GM18505 (cell line): ENCODE measurements around the gene ABCD3.
"Not testable (repeated sequence)": the region's sequence is repeated elsewhere in the genome, so short reads cannot be mapped to it uniquely, and the experiment has no call there.

Experiments
- ATAC-seq: cut with Tn5 transposase; IDR thresholded peaks from one replicate; pipeline ENCODE4 v1.9.1; 2021; ENCODE audit not compliant: unreplicated experiment
- POLR2A ChIP-seq: IDR thresholded peaks from 4 replicates; pipeline ENCODE4 v1.6.1; 2011; ENCODE audit warnings: borderline replicate concordance; ENCODE audit not compliant: insufficient read depth, insufficient read length; ENCODE audit errors: extremely low read depth

The ABCD3 gene

DNA sequence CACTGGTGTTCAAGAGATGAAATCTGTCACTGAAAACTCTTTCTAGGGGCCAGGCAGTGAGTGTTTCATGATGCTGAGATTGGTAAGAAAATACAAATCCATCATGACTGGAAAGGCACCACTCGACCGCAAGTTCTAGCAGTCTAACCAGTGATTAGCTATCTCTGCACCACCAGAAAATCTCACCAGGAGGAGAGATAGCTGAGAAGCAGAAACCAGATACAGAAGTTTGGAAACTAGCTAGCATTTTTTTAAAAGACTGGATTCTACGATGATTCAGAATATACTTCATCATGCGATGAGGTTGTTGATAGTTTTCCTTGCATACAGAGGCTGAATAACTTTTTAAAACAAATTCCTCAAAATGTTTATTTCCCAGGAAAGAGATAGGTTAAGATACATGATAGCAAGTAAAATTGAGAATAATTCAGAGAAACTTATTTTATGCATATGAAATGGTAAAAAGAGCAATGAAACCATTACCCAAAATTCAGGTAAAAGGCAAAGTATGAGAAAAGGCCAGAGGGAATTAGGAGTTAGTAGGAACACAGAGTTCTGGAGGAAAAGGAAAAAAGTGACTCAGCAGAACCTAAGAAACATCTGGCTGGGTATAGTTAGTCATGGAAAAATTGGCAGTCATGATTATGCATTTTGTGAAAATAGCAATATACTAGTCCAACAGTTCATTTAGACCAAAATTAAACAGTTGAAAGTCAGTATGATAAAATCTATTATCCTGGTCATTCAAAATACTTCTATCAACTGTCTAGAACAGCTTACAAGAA lies 126.7 kb downstream of the ABCD3 start:
- ATAC-seq: no peak
- TF ChIP-seq POLR2A: no peak

- no peak for ATAC-seq
- TF ChIP-seq POLR2A: no peak
Measured at GRCh38 chr1:94549706-94550105, 131.5 kb downstream of the ABCD3 start.

DNA sequence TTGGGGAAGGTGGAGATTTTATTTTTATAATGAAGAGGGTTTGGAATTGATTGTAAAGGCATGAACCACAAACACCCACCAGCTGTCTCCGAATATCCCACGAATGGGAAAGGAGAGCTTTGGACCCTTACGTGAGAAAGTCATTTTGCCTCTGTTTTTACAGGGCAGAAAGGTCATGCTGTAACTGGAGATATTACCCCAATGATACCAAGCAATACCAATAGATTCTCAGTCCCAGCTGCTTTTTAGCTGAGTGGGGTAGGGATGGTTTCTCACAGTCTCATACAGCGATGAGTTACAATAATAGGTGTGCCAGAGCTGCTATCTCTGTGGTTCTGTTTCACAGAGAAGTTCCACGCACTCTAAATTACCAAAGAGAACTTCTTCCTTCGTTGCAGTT lies 132.2 kb downstream of the ABCD3 start:
- TF ChIP-seq POLR2A: no peak

DNA sequence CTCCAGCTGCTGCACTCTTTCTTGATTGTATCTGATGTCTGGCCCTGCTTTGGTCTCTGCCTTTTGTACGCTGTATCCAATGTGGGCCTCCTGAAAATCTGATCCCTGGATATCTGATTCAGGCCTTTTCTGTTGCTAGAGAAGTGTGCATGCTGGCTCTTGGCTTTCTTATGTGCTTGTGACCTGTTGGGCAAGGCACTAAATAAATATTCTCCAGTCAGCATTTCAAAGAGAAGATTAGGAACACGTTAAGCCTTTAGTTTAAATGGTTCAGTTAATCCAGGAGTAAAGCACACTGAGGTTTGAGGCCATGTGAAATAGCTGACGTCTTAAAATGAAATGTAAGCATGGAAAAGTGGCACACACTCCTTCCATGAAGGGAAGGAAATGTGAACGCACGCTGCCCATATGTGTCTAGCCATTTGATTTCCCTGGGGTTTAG lies 132.6 kb downstream of the ABCD3 start:
- ATAC-seq: no peak
- no peak for TF ChIP-seq POLR2A

More for the DNA sequence above, 132.2 kb downstream of the ABCD3 start:
- ATAC-seq: no peak

- no peak for ATAC-seq
- TF ChIP-seq POLR2A: no peak
Measured at GRCh38 chr1:94551449-94551848, 133.3 kb downstream of the ABCD3 start.

DNA sequence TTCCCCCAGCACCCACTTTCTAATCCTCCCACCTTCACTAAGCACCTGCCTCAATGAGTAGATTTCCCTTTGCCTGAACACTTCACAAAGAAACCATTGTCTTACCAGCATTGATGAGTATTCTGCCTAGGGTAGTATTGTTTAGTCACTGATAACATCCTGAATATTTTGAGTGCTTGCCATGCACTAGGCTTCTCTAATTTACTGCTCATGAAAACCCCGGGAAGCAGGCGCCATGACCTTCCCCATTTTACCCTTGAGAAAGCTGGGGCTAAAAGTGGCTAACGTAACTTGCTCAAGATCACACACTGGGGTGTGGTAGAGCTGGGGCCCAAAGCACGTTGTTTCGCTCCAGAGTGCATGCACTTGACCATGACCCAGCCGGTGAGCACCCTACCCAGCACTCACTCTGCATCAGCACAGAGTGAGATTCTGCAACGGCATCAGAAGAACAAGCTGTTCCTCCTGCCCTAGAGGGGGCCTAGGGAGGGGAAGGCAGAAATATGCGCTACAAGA lies 133.9 kb downstream of the ABCD3 start:
- no peak for ATAC-seq
- no peak for TF ChIP-seq POLR2A

GRCh38 chr1:94553323-94553730 lies 135.1 kb downstream of the ABCD3 start:
- TF ChIP-seq POLR2A: no peak
- no peak for ATAC-seq

- no peak for ATAC-seq
- no peak for TF ChIP-seq POLR2A
Measured at GRCh38 chr1:94553931-94554330, 135.7 kb downstream of the ABCD3 start.

DNA sequence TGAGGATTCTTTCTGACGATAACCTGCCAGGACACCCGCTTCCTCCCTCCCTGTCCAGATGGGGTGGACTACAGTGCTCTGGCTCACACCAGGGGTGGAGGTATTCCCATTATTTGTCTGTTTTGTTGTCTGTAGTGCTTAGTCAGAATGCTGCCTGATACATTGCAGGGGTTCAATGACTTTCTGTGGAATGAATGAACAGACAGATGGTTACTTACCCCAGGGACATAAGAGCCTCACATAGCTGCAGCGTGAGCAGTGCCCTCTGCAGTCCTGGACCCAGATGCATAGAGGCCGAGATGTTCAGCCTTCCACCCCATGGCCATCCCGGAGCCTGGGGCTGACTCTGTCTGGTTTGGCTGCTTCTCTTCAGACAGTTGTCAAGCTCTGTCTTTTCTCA lies 136.4 kb downstream of the ABCD3 start:
- no peak for ATAC-seq
- no peak for TF ChIP-seq POLR2A

DNA sequence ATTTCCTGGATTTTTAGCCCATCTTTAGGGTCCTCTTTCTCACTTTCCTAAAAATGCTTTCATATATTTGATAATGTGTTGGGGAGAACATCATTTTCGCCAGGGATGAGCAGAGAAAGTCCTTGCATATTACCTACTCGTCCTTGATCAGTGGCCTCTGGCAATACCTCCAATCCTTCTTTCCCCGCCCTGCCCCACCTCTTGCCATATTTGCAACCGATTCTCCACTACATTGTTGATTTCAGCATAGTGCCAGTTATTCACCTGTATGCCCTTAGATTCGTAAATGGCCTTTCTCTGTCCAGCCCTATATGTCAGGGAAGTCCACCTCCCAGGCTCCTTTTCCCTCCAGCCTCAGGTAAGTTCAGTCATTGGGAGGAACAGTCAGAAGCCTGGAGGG lies 136.9 kb downstream of the ABCD3 start:
- TF ChIP-seq POLR2A: no peak
- no peak for ATAC-seq

GRCh38 chr1:94559921-94560320 lies 141.7 kb downstream of the ABCD3 start:
- no peak for ATAC-seq
- no peak for TF ChIP-seq POLR2A

GRCh38 chr1:94560333-94560732 lies 142.1 kb downstream of the ABCD3 start:
- no peak for ATAC-seq
- TF ChIP-seq POLR2A: no peak

GRCh38 chr1:94562519-94563260 lies 144.5 kb downstream of the ABCD3 start:
- TF ChIP-seq POLR2A: no peak
- ATAC-seq: no peak

- ATAC-seq: no peak
- TF ChIP-seq POLR2A: no peak
Measured at GRCh38 chr1:94565901-94566300, 147.7 kb downstream of the ABCD3 start.

DNA sequence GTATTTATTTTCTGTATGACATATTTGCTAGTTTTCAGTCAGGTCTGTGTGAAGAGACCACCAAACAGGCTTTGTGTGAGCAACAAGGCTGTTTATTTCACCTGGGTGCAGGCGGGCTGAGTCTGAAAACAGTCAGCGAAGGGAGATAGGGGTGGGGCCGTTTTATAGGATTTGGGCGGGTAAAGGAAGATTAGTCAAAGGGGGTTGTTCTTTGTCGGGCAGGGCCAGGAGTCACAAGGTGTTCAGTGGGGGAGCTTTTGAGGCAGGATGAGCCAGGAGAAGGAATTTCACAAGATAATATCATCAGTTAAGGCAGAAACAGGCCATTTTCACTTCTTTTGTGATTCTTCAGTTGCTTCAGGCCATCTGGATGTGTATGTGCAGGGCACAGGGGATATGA lies 148.2 kb downstream of the ABCD3 start:
- ATAC-seq: not testable (repeated sequence)

DNA sequence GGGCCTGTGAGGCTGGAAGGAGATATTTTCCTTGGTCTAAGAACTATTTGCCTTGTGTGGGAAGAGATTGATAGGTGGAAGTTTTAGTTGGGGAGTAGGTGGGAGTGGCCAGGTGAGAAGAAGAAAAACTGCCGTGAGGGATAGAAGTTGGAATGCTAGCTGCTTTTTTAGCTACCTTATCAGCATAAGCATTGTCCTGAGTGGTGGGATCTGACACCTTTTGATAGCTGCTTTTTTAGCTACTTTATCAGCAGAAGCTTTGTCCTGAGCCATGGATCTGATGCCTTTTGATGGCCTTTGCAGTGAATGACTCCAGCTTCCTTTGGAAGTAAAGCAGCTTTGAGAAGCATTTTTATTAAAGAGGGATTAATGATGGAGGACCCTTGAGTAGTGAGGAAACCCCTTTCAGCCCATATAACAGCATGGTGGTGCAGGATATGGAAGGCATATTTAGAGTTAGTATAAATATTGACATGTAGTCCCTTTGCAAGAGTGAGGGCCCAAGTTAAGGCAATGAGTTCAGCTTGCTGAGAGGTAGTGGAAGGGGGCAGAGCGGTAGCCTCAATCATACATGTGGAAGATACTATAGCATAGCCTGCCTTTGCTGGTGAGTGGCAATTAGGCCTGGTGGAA lies 149.9 kb downstream of the ABCD3 start:
- ATAC-seq: not testable (repeated sequence)
